Suprapubic skin (tissue), 4 donors: Measurements from ENCODE around the gene TLE4. TPM values are rescaled to one million over a fixed set of nuclear protein-coding genes. Genes with fewer than 3 reads are reported as not detected.

Experiments used
- DNase-seq, 2 donors: peaks; one replicate each; pipeline ENCODE4 v3.0.0-alpha.2; 2019; ENCODE audit warnings: low spot score in 2 of 2
- H3K27ac ChIP-seq: fragments of 200-600 bp; sonication (generic); one replicate; pipeline ENCODE4 v1.5.1; 2019
- H3K27me3 ChIP-seq: fragments of 200-600 bp; sonication (generic); one replicate; pipeline ENCODE4 v1.5.1; 2019
- H3K36me3 ChIP-seq: fragments of 200-600 bp; sonication (generic); one replicate; pipeline ENCODE4 v1.5.1; 2019
- H3K4me1 ChIP-seq: fragments of 200-600 bp; sonication (generic); one replicate; pipeline ENCODE4 v1.5.1; 2019
- H3K4me3 ChIP-seq: fragments of 200-600 bp; sonication (generic); one replicate; pipeline ENCODE4 v1.5.1; 2019; ENCODE audit warnings: mild to moderate bottlenecking
- H3K9me3 ChIP-seq: fragments of 200-600 bp; sonication (generic); one replicate; pipeline ENCODE4 v1.5.1; 2019
- CTCF ChIP-seq, 2 donors: fragments of 200-600 bp in 1 of 2; fragments of 450-650 bp in 1 of 2; sonication (generic) in 1 of 2; IDR thresholded peaks; one replicate each; pipeline ENCODE4 v1.5.1; 2016 to 2019; ENCODE audit warnings: antibody characterized with exemption in 2 of 2, mild to moderate bottlenecking in 1 of 2, moderate library complexity in 1 of 2
- EP300 ChIP-seq: sonication (generic); formaldehyde crosslinking; IDR thresholded peaks from one replicate; pipeline ENCODE4 v1.6.1; 2017; ENCODE audit warnings: antibody characterized with exemption
- POLR2A ChIP-seq, 2 donors: fragments of 450-650 bp; IDR thresholded peaks; one replicate each; pipeline ENCODE4 v1.6.1; 2017; ENCODE audit warnings: antibody characterized with exemption in 2 of 2, mild to moderate bottlenecking in 2 of 2, moderate library complexity in 2 of 2
- POLR2AphosphoS5 ChIP-seq, 3 donors: sonication (generic); formaldehyde crosslinking; IDR thresholded peaks; one replicate each; pipeline ENCODE4 v1.6.1; 2017; ENCODE audit warnings: antibody characterized with exemption in 3 of 3
- WGBS: methylation state at CpG from one replicate; pipeline ENCODE4 v1.1.5; 2018; 5-methylcytosine and 5-hydroxymethylcytosine counted together
- total RNA-seq, 4 donors: library from RNA; depleted of rRNA; stranded (reverse); fragments of >200 nt; gene quantifications; one replicate each; pipeline ENCODE4 v1.1.0, GENCODE V29; 2016

The TLE4 gene
- total RNA-seq, 4 donors from 2014 or later, result 44.3 to 109 (median 67.0) TPM

GRCh38 chr9:79759460-79759859, 187.7 kb downstream of the TLE4 start:
- TF ChIP-seq EP300 (no peak), POLR2AphosphoS5 (IDR thresholded peaks at IDR 0.05) (no peak), POLR2A (IDR thresholded peaks at IDR 0.05) (no peak), CTCF (IDR thresholded peaks at IDR 0.05) (no peak)
- DNase-seq, result no peak
- no peak overlapping the region for H3K27ac ChIP-seq
- whole genome bisulfite sequencing, result 75% methylated on average over 1 of the region's 1 CpG
- H3K4me1 ChIP-seq, result peaks cover 5% of the 10 kb centered on the region
- no peaks in the 10 kb centered on the region for H3K36me3 ChIP-seq
- H3K27me3 ChIP-seq, result no peaks in the 10 kb centered on the region
- no peaks in the 10 kb centered on the region for H3K9me3 ChIP-seq
- no peak overlapping the region for H3K4me3 ChIP-seq

DNA sequence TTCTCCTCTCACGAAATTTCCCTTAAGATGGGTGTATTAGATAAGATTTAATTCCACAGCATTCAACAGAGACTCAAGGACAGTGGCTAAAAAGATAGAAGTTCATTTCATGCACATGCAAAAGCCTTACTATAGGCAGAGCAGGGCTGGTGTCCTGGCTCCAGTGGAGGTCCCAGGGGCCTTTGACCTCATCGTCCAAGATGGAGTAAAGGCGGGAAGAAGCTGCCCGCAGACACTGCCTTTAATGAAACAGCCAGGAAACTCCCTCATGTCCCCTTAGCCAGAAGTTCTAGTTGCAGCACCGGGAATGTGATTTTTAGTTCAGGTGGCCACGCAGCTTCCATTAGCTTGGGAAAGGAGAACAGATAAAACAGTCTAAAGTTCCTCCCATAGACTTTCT, 190.3 kb downstream of the TLE4 start:
- 81% methylated on average over 6 of the region's 6 CpGs for WGBS
- H3K4me3 ChIP-seq, result no peak overlapping the region
- H3K9me3 ChIP-seq, result no peaks in the 10 kb centered on the region
- H3K27ac ChIP-seq, result no peak overlapping the region
- no peak for TF ChIP-seq EP300
- TF ChIP-seq POLR2AphosphoS5 (IDR thresholded peaks at IDR 0.05), result no peak
- TF ChIP-seq CTCF (IDR thresholded peaks at IDR 0.05), result no peak
- no peak for TF ChIP-seq POLR2A (IDR thresholded peaks at IDR 0.05)
- DNase-seq, result no peak
- peaks cover 5% of the 10 kb centered on the region for H3K4me1 ChIP-seq
- no peaks in the 10 kb centered on the region for H3K27me3 ChIP-seq
- no peaks in the 10 kb centered on the region for H3K36me3 ChIP-seq

DNA sequence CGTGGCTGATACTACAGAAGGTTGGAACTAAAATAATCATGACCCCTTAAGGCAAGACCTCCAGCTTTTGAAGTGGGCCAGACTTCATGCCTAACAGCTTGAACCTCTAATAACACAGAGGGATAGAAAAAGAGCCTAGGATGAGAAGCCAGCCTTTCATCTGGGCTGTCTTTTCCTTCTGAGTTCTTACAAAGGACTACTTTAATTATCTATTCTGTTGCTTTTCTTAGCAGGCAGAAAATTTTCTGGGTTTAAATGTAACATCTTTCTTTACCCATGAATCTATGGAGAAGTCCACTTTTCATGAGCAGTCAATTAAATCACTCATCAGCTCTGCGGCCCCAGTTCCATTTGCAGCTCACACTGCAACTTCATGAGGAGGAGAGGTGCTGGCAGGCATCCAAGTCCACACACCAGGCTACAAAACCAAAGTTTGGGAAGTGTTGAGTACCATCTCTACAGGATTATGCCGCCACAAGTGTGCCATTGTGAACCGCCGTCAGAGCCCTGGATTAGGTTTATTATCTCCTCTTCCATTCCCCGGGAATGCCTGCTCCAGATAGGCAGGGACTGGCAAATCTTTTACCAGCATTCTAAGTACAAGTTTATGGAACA, 192.0 kb downstream of the TLE4 start:
- 66% methylated on average over 6 of the region's 6 CpGs for WGBS
- DNase-seq, result no peak
- H3K4me1 ChIP-seq, result peaks cover 8% of the 10 kb centered on the region
- no peaks in the 10 kb centered on the region for H3K27me3 ChIP-seq
- no peaks in the 10 kb centered on the region for H3K36me3 ChIP-seq
- no peak overlapping the region for H3K27ac ChIP-seq
- TF ChIP-seq POLR2A (IDR thresholded peaks at IDR 0.05) (no peak), EP300 (no peak), CTCF (IDR thresholded peaks at IDR 0.05) (no peak), POLR2AphosphoS5 (IDR thresholded peaks at IDR 0.05) (no peak)
- H3K4me3 ChIP-seq, result no peak overlapping the region
- no peaks in the 10 kb centered on the region for H3K9me3 ChIP-seq

GRCh38 chr9:79764374-79764773, 192.6 kb downstream of the TLE4 start:
- no peak for TF ChIP-seq CTCF (IDR thresholded peaks at IDR 0.05)
- Histone ChIP-seq H3K27me3 (no peaks in the 10 kb centered on the region), H3K27ac (no peak overlapping the region), H3K36me3 (no peaks in the 10 kb centered on the region), H3K9me3 (no peaks in the 10 kb centered on the region), H3K4me1 (peaks cover 8% of the 10 kb centered on the region), H3K4me3 (no peak overlapping the region)
- no peak for DNase-seq
- WGBS, result 24% methylated on average over 3 of the region's 3 CpGs

GRCh38 chr9:79765466-79765865, 193.7 kb downstream of the TLE4 start:
- Histone ChIP-seq H3K36me3 (no peaks in the 10 kb centered on the region), H3K4me3 (no peak overlapping the region), H3K27me3 (no peaks in the 10 kb centered on the region), H3K9me3 (no peaks in the 10 kb centered on the region), H3K27ac (no peak overlapping the region), H3K4me1 (peaks cover 8% of the 10 kb centered on the region)
- WGBS, result 71% methylated on average over 6 of the region's 6 CpGs
- no peak for TF ChIP-seq POLR2AphosphoS5 (IDR thresholded peaks at IDR 0.05)
- TF ChIP-seq EP300, result no peak
- no peak for TF ChIP-seq POLR2A (IDR thresholded peaks at IDR 0.05)
- TF ChIP-seq CTCF (IDR thresholded peaks at IDR 0.05), result no peak
- no peak for DNase-seq
